HG02759 (cell line): Measurements from ENCODE around the gene P2RY6.
"Not testable (repeated sequence)": the region's sequence is repeated elsewhere in the genome, so short reads cannot be mapped to it uniquely, and the experiment has no call there.

ENCODE experiments used
- ATAC-seq: cut with Tn5 transposase; IDR thresholded peaks from one replicate; pipeline ENCODE4 v1.9.1; 2021; ENCODE audit warnings: mild to moderate bottlenecking, moderate library complexity; ENCODE audit not compliant: unreplicated experiment

Gene P2RY6

GRCh38 chr11:73271936-73272679 is at the start of gene P2RY6:
TSS of gene P2RY6 (plus strand) at chr11:73272338. CDS start at chr11:73296519, 24,181 bp downstream.
- ATAC-seq, result no peak

DNA sequence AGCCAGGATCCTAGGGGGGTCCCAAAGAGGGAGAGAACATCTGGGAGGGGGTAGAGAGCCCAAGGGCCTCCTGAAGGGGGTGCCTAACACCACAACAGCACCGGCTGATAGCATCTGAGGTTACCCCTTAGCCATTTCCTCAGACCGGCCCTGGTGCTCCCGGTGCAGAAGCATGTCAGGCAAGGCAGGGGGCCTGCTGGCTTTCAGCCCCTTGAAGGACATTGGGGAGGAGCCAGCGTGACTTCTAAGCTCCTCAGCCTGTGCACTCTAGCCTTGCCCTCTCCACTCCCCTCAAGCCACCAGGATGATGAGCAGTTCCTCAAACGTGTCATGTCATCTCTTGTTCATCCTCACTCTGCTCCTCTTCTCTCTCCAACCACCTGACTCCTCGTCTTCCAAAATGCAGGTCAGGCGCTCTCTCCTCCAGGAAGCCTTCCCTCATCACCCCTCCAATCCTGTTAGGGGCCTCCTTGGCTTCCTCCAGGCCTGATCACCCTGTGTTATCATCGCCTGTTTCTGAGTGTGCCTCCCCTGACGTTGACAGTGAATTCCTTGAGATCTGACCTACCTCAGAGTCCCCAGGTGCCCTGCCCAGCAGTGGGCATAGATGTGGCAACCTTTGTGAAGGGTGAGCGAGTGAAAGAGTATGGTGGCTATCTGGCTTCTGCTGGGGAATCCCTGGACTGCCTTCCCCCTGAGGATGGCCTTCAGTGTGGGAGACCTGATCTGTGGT is 48.0 kb upstream of the P2RY6 start:
- ATAC-seq, result no peak

DNA sequence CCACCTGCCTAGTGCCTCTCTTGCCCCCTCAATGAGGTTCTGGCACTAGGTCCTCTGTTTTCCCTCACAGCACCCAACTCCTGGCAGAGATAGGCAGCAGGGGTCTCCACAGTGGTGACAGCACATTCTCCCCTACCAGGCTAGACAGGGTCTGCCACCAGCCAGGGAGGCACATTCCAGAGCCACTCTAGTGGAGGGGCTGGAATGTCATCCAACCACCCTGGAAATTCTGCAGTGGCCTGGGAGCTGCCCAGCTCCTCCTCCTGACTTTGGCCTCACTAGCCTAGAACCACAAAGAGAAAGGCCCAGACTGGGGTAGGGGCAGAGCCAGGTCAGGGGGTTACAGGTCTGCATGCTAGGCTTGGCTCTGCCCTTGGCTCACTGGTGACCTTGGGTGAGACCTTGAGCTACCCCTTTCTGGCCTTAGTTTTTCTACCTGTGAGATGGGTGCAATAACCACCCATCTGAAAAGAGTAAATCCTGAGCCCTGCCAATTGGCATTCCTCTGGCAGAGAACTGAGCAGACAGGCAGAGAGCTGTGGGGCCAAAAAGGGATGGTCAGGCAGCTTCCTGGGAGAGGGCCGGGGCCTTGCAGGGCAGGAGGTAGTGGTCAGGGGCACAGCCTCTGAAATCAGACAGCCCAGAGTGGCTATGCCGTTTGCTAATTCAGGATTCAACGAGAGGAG is 47.0 kb upstream of the P2RY6 start:
- no peak for ATAC-seq

- ATAC-seq, result no peak
These were observed 46.3 kb upstream of the P2RY6 start for GRCh38 chr11:73225851-73226250.

GRCh38 chr11:73226297-73227006 is 45.7 kb upstream of the P2RY6 start:
- no peak for ATAC-seq

DNA sequence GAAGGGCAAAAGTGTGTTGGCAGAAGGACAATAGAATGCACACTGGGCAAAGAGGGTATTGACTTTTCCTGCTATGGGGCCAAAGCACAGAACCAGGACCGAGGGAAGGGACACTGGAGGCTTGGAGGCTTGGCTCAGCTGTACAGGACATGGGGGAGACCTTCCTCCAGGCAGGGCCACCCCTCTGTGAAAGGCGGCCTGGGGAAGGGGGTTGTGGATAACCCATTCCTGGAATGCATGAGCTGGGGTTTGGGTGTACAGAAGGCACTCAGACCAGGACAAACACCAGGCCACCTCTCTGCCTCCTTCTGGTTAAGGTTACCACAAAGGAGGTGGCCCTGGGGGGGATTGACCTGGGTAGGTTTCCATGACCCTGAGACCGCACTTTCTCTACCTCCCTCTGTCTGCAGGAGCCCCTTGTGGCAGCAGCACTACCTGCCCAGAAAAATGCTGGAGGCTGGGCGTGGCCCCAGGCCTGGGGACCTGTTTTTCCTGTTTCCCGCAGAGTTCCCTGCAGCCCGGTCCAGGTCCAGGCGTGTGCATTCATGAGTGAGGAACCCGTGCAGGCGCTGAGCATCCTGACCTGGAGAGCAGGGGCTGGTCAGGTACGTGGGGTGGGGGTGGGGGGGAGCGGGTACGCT is 44.4 kb upstream of the P2RY6 start:
- no peak for ATAC-seq

DNA sequence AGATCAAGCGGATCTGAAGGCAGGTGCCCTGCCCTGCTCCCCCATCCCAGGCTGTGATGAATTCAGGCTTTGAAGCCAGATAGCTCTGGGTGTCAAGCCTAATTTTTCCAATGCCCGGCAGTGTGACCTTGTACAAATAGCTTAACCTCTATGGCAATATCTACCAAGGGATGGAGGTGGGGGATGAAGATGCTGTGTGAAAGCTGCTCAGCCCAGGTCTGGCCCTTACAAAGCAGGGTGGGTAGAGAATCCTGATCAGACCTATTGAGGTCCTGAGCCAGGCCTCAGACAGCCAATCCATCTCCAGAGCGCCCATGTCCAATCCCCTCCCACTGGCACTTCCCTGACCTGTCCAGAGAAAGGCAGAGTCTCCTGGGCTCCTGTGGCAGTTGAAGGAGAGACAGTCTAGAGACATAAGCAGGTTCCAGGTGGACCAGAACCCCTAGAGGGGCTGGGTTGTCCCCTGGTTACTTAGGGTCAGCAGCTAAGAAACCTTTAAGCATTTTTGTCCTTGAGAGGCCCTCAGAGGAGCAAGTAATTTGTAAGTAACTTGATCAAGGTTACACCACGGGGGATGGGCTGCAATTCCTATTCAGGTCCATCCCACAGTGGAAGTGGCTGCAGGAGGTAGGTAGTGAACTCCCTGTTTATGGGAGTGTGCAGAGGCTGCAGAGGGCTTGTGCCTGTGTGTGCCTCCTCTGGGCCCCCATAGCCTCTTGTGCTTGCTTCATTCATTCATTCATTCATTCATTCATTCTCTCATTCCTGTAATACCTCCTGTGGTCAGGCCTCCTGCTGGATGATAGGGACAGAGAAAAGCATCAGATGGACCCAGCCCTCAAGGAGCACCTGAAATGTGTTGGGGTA is 43.6 kb upstream of the P2RY6 start:
- ATAC-seq, result no peak

- no peak for ATAC-seq
These were observed 42.7 kb upstream of the P2RY6 start for GRCh38 chr11:73229321-73229895.

GRCh38 chr11:73229896-73230875 is 42.0 kb upstream of the P2RY6 start:
- ATAC-seq, result no peak

DNA sequence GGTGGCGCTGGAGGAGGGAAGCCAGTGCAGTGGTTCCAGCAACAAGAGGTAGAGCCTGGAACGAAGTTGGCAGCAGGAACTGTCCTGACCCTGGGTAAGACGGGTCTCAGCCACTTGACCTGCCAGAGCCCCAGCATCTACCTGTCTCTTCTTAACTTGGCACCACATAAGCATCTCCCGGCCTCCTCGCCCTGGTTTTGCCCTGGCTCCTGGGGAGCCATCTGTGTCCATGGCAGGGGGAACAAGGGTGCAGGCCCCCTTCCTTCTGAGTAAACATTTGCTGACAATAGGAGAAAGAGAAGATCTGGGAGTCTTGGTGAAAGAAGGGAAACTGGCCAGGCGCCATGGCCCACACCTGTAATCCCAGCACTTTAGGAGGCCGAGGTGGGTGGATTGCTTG is 41.2 kb upstream of the P2RY6 start:
- ATAC-seq, result no peak

GRCh38 chr11:73232487-73232886 is 39.7 kb upstream of the P2RY6 start:
- ATAC-seq, result not testable (repeated sequence)

DNA sequence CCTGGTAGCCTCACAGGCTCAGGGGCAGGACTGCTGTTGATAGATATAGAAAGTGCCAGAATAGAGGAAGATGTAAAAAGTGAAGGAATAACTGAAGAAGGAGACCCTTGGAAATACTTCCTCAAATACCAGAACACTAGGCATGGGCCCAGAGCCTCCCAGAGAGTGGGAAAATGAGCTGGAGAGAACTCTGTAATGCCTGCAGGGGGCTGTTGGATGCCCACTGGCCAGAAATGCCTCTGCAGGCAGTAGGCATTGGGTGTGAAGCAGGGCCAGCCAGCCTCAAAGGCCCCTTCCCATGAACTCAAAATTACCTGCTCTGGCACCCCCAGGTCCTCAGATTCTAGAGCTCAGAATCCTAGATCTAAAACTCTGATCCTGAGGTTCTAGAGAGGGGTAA is 38.9 kb upstream of the P2RY6 start:
- no peak for ATAC-seq

DNA sequence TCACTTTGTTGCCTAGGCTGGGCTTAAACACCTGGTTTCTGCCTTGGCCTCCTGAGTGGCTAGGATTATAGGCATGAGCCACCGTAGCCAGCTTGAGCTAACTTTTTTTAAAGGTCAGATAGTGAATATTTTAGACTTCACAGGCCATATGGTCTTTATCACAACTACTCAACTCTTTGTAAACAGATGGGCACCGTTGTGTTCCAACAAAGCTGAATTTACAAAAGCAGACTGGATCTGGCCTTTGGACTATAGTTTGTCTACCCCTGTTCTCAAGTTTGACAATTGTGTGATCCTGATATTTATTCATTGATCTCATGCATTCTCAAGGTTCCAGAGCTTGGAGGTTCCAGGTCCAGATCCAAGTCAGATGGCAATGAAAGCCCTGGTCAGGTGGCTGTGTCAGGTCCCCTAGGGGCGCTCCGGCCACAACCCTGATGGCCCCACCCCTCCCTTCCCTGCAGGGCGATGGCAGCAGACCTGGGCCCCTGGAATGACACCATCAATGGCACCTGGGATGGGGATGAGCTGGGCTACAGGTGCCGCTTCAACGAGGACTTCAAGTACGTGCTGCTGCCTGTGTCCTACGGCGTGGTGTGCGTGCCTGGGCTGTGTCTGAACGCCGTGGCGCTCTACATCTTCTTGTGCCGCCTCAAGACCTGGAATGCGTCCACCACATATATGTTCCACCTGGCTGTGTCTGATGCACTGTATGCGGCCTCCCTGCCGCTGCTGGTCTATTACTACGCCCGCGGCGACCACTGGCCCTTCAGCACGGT is 38.3 kb upstream of the P2RY6 start:
- ATAC-seq, result no peak

GRCh38 chr11:73234471-73235181 is 37.5 kb upstream of the P2RY6 start:
- no peak for ATAC-seq

GRCh38 chr11:73235236-73235786 is 36.8 kb upstream of the P2RY6 start:
- no peak for ATAC-seq

DNA sequence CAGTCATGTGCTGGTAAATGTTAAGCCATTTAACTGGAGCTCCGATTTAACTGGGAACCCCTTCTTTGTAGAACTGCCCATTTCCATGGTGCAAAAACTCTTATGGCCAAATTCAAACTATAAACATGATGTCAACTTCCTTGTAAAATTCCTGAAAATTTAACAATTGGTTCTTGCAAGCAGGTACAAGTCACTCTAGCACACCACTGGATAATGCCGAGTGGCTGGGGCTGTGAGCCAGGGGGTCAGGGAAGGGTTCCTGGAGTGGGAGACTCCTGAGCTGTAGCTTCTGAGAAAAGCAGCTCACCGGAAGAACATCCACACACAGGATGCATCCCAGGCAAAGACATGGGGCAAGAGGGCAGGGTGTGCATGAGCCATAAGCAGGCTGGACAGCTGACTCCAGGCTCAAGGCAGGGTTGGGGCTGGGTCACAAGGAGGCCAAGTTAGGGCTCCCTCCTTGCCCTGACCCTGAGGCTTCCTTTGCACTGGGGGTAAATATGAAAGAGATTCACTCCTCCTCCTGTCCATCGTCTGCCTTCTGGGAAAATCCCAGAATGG is 35.9 kb upstream of the P2RY6 start:
- ATAC-seq, result no peak
